HCT116 (cell line): Measurements from ENCODE around the gene GAP43. TPM values are rescaled to one million over a fixed set of nuclear protein-coding genes. Genes with fewer than 3 reads are reported as not detected.
A peak's percentile ranks its signal among the peaks of the same experiment; 100 is the strongest.

ENCODE experiments used
- ATAC-seq: fragments of 200-7000 bp; cut with Tn5 transposase; 2 replicates; pipeline ENCODE4 v1.9.1; 2020; ENCODE audit warnings: mild to moderate bottlenecking, moderate library complexity
- BruUV-seq: library from RNA; stranded (reverse); fragments of 400-500 nt; replicated peaks from 2 replicates; lab custom pipeline; 2021; lab: Mats Ljungman, UMichigan
- CTCF ChIA-PET: fragments of 300-600 bp; sonication (Branson Sonifier 250); formaldehyde crosslinking; loops from one replicate; lab custom pipeline; 2021; ENCODE audit warnings: antibody characterized with exemption; lab: Charles Lee
- POLR2A ChIA-PET: fragments of 300-600, 350-600 bp; sonication (Branson Sonifier 250); formaldehyde crosslinking; loops from one replicate; lab custom pipeline; 2021; ENCODE audit warnings: antibody characterized with exemption; lab: Charles Lee
- RAD21 ChIA-PET, 2 experiments: fragments of 300-600 bp; sonication (Branson Sonifier 250); formaldehyde crosslinking; loops; one replicate each; lab custom pipeline; 2023; ENCODE audit warnings: low total read pairs in 2 of 2; ENCODE audit not compliant: uncharacterized antibody in 2 of 2, unreplicated experiment in 2 of 2, low non-redundant PET in 1 of 2; lab: Charles Lee
- DNase-seq: peaks from one replicate; pipeline ENCODE4 v3.0.0-alpha.2; 2010; ENCODE audit warnings: low read depth, low spot score
- H2AFZ ChIP-seq: fragments of 200-600 bp; shearing (Covaris generic), sonication (generic); 2 replicates; pipeline ENCODE4 v1.6.1; 2017; ENCODE audit warnings: low read depth, mixed run types, mixed read lengths, antibody characterized with exemption, low read length; ENCODE audit not compliant: poor library complexity, severe bottlenecking
- H3K27ac ChIP-seq: 2 replicates; pipeline ENCODE4 v1.5.1; 2012; ENCODE audit warnings: low read depth, low read length
- H3K27me3 ChIP-seq: fragments of 200-600 bp; sonication (generic); 2 replicates; pipeline ENCODE4 v1.6.1; 2016; ENCODE audit warnings: mixed run types, low read length, mixed read lengths; ENCODE audit not compliant: insufficient read depth
- H3K36me3 ChIP-seq, 2 experiments: fragments of 200-500 bp in 1 of 2; fragments of 200-600 bp in 1 of 2; sonication (Bioruptor generic) in 1 of 2; sonication (generic) in 1 of 2; 2 replicates each; pipeline versions ENCODE4 v1.5.1 to v1.6.1; 2014 to 2016; ENCODE audit warnings: low read length in 2 of 2, inconsistent platforms in 1 of 2, mixed read lengths in 1 of 2, mixed run types in 1 of 2; ENCODE audit not compliant: insufficient read depth in 2 of 2, control insufficient read depth in 1 of 2
- H3K4me1 ChIP-seq, 2 experiments: fragments of 200-600 bp in 1 of 2; sonication (generic) in 1 of 2; 2 replicates each; pipeline versions ENCODE4 v1.5.1 to v1.6.1; 2012 to 2017; ENCODE audit warnings: low read length in 2 of 2, inconsistent platforms in 1 of 2, mild to moderate bottlenecking in 1 of 2, mixed read lengths in 1 of 2, mixed run types in 1 of 2, moderate library complexity in 1 of 2; ENCODE audit not compliant: insufficient read depth in 2 of 2, control insufficient read depth in 1 of 2
- H3K4me2 ChIP-seq: fragments of 200-600 bp; sonication (generic); 2 replicates; pipeline ENCODE4 v1.6.1; 2017; ENCODE audit warnings: mixed run types, low read length, mixed read lengths
- H3K4me3 ChIP-seq, 2 experiments: fragments of 200-600 bp in 1 of 2; sonication (generic) in 1 of 2; replicated peaks in 1 of 2; 2 replicates each; pipeline ENCODE4 v1.5.1; 2011 to 2016; ENCODE audit warnings: low read length in 2 of 2, control low read depth in 1 of 2, low read depth in 1 of 2, mild to moderate bottlenecking in 1 of 2, mixed read lengths in 1 of 2, mixed run types in 1 of 2
- H3K79me2 ChIP-seq: fragments of 200-600 bp; sonication (generic); 2 replicates; pipeline ENCODE4 v1.6.1; 2017; ENCODE audit warnings: mild to moderate bottlenecking, mixed run types, low read length, moderate library complexity, mixed read lengths; ENCODE audit not compliant: insufficient read depth
- H3K9ac ChIP-seq: fragments of 200-600 bp; sonication (generic); 2 replicates; pipeline ENCODE4 v1.6.1; 2016; ENCODE audit warnings: low read length, mixed read lengths
- H3K9me2 ChIP-seq: fragments of 200-600 bp; sonication (generic), shearing (Covaris generic); 2 replicates; pipeline ENCODE4 v1.6.1; 2017; ENCODE audit warnings: mixed run types, mild to moderate bottlenecking, moderate library complexity; ENCODE audit not compliant: insufficient read depth
- H3K9me3 ChIP-seq, 2 experiments: fragments of 200-500 bp in 1 of 2; fragments of 200-600 bp in 1 of 2; sonication (Bioruptor generic) in 1 of 2; sonication (generic) in 1 of 2; 2 replicates each; pipeline ENCODE4 v1.6.1; 2014 to 2017; ENCODE audit warnings: low read length in 2 of 2, mixed read lengths in 2 of 2, inconsistent platforms in 1 of 2, low read depth in 1 of 2, mild to moderate bottlenecking in 1 of 2, mixed run types in 1 of 2, moderate library complexity in 1 of 2; ENCODE audit not compliant: control insufficient read depth in 1 of 2, insufficient read depth in 1 of 2
- H4K20me1 ChIP-seq: fragments of 200-600 bp; sonication (generic), shearing (Covaris generic); 2 replicates; pipeline ENCODE4 v1.6.1; 2017; ENCODE audit warnings: mixed run types, mild to moderate bottlenecking, moderate library complexity; ENCODE audit not compliant: insufficient read depth
- CBX3 ChIP-seq: IDR thresholded peaks from 2 replicates; pipeline ENCODE4 v1.6.1; 2012; ENCODE audit warnings: low read depth
- CEBPB ChIP-seq: IDR thresholded peaks from 2 replicates; pipeline ENCODE4 v1.6.1; 2012; ENCODE audit warnings: low read depth
- ELF1 ChIP-seq: IDR thresholded peaks from 2 replicates; pipeline ENCODE4 v1.6.1; 2012; ENCODE audit warnings: low read depth, borderline replicate concordance
- EZH2 ChIP-seq: fragments of 200-600 bp; sonication (generic); IDR thresholded peaks from 2 replicates; pipeline ENCODE4 v1.6.1; 2017; ENCODE audit warnings: antibody characterized with exemption, mixed run types
- FOSL1 ChIP-seq: IDR thresholded peaks from 2 replicates; pipeline ENCODE4 v1.6.1; 2012; ENCODE audit warnings: low read depth
- JUND ChIP-seq: IDR thresholded peaks from 2 replicates; pipeline ENCODE4 v1.6.1; 2012
- POLR2AphosphoS5 ChIP-seq: IDR thresholded peaks from 2 replicates; pipeline ENCODE4 v1.6.1; 2011; ENCODE audit warnings: mild to moderate bottlenecking, low read depth, low read length, moderate library complexity
- RAD21 ChIP-seq: IDR thresholded peaks from 2 replicates; pipeline ENCODE4 v1.6.1; 2012; ENCODE audit warnings: low read depth, mild to moderate bottlenecking
- SRF ChIP-seq: IDR thresholded peaks from 2 replicates; pipeline ENCODE4 v1.6.1; 2012; ENCODE audit warnings: low read depth
- YY1 ChIP-seq: IDR thresholded peaks from 2 replicates; pipeline ENCODE4 v1.6.1; 2011; ENCODE audit warnings: low read length, low read depth, moderate library complexity, mild to moderate bottlenecking; ENCODE audit not compliant: insufficient replicate concordance; ENCODE audit errors: extremely low read depth
- ZFX ChIP-seq: fragments of 450-650 bp; IDR thresholded peaks from 2 replicates; pipeline ENCODE4 v1.6.1; 2017
- intact Hi-C: fragments of 100-400 bp; cut with micrococcal nuclease; formaldehyde crosslinking; loops from 2 replicates; pipeline ENCODE4 v1.10.0; 2022
- total RNA-seq: library from RNA; stranded (reverse); gene quantifications from one replicate; pipeline ENCODE4 v1.2.1, GENCODE V29; 2021; ENCODE audit not compliant: unreplicated experiment
- TF ChIP-seq, protein P1 (sequence below): IDR thresholded peaks from 2 replicates; pipeline ENCODE4 v1.6.1; 2012
- TF ChIP-seq, protein P2 (sequence below): IDR thresholded peaks from 2 replicates; pipeline ENCODE4 v1.6.1; 2011; ENCODE audit warnings: mild to moderate bottlenecking, low read length, moderate library complexity; ENCODE audit not compliant: insufficient replicate concordance; ENCODE audit errors: extremely low read depth

The GAP43 gene
- total RNA-seq, 1 experiment from 2014 or later, result not detected

DNA sequence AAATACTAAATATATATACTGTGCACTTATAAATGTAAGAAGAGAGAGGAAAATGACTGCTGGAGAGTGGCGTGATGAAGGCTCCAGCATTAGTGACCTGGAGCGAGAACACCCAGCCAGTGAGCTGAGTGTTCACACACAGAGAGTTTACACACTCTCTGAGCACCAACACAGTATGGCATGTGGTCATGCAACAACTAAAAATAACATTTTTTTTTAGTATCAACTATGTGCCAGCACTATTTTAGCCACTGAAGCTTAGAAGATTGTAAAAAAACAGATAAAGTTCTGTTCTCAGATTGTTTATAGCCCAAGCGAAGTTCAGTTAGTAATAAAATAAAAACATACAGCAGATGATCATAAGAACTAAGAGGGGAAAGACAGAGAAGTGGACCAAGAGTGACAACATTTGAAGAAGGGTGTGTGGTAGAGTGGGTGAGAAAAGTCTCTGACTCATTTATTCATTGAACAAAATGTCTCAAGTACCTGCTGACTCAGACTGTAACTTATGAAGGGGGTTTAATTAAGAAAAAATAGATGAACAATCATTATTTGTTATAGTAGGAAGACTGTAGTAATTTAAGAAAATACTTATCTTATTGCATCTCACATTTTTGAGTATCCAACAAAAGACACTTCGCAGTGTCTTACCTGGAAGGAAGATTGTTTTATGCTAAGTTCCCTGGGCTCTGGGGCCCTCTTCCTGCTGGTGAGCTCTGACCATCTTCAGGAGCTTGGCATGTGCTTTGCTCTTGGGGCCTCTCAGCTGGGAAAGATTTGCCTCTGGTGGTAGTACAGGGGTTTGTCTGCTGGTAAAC, 43.8 kb downstream of the GAP43 start:
- no peak for TF ChIP-seq CBX3
- 0 out of 2 replicates have a peak, but pooled peaks have one; percentile 3 for TF ChIP-seq RAD21
- TF ChIP-seq FOSL1, result no peak
- H3K9me2 ChIP-seq, result no peaks in the 10 kb centered on the region
- no peaks in the 10 kb centered on the region for H3K79me2 ChIP-seq
- no TSS peak for BruUV-seq
- H2AFZ ChIP-seq, result no peak overlapping the region
- no peak overlapping the region for H3K4me3 ChIP-seq
- H3K4me1 ChIP-seq, result no peaks in the 10 kb centered on the region
- POLR2A ChIA-PET, result no interaction called here
- ATAC-seq (peak; percentile 32), DNase-seq (no peak)
- H3K36me3 ChIP-seq, result no peaks in the 10 kb centered on the region
- no peaks in the 10 kb centered on the region for H3K9me3 ChIP-seq
- no peak overlapping the region for H3K4me2 ChIP-seq
- H4K20me1 ChIP-seq, result no peaks in the 10 kb centered on the region
- H3K9ac ChIP-seq, result no peak overlapping the region
- RAD21 ChIA-PET, result no interaction called here
- H3K27me3 ChIP-seq, result no peaks in the 10 kb centered on the region
- intact Hi-C loops, result no loop called here
- no peak overlapping the region for H3K27ac ChIP-seq
- CTCF ChIA-PET, result no interaction called here

DNA sequence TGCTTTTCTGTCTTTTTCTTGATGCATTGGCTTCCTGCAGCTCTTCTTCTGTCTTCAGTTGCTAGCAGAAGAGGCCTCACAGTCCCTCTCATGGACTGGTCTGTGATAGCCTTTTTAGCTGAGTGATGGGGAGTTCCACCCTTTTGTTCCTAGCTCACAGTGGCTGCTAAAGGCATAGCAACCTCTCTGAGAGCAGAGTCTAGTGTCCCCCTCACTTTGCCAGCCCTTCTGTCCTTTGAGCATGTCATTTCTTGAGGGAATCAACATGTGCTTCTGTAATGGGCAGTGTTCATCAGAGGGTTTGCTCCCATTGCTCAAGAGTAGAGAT, 44.4 kb downstream of the GAP43 start:
- no peak overlapping the region for H3K4me2 ChIP-seq
- CTCF ChIA-PET, result no interaction called here
- no peak for DNase-seq
- no TSS peak for BruUV-seq
- H3K36me3 ChIP-seq, result no peaks in the 10 kb centered on the region
- no peak overlapping the region for H3K27ac ChIP-seq
- no peaks in the 10 kb centered on the region for H4K20me1 ChIP-seq
- TF ChIP-seq EZH2 (no peak), POLR2AphosphoS5 (no peak), CEBPB (no peak), ELF1 (no peak), SRF (no peak), YY1 (no peak), RAD21 (no peak), JUND (no peak), ZFX (no peak)
- TF ChIP-seq, protein P1, sequence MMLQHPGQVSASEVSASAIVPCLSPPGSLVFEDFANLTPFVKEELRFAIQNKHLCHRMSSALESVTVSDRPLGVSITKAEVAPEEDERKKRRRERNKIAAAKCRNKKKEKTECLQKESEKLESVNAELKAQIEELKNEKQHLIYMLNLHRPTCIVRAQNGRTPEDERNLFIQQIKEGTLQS, result no peak
- TF ChIP-seq, protein P2, sequence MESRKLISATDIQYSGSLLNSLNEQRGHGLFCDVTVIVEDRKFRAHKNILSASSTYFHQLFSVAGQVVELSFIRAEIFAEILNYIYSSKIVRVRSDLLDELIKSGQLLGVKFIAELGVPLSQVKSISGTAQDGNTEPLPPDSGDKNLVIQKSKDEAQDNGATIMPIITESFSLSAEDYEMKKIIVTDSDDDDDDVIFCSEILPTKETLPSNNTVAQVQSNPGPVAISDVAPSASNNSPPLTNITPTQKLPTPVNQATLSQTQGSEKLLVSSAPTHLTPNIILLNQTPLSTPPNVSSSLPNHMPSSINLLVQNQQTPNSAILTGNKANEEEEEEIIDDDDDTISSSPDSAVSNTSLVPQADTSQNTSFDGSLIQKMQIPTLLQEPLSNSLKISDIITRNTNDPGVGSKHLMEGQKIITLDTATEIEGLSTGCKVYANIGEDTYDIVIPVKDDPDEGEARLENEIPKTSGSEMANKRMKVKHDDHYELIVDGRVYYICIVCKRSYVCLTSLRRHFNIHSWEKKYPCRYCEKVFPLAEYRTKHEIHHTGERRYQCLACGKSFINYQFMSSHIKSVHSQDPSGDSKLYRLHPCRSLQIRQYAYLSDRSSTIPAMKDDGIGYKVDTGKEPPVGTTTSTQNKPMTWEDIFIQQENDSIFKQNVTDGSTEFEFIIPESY, result no peak
- TF ChIP-seq, all 23 proteins: peak for 0
- Histone ChIP-seq H3K27me3 (no peaks in the 10 kb centered on the region), H3K4me1 (no peaks in the 10 kb centered on the region), H3K79me2 (no peaks in the 10 kb centered on the region), H2AFZ (no peak overlapping the region), H3K4me3 (no peak overlapping the region), H3K9ac (no peak overlapping the region), H3K9me2 (no peaks in the 10 kb centered on the region), H3K9me3 (no peaks in the 10 kb centered on the region)
- ChIA-PET POLR2A (no interaction called here), RAD21 (no interaction called here)
- peak; percentile 68 for ATAC-seq
- intact Hi-C loops, result no loop called here
